WTC11 (cell line): ENCODE measurements around the gene CR2. TPM values are rescaled to one million over a fixed set of nuclear protein-coding genes. Genes with fewer than 3 reads are reported as not detected.

Experiments used
- ATAC-seq: fragments of 200-7000 bp; cut with Tn5 transposase; 2 replicates; pipeline ENCODE4 v1.10.0; 2021; ENCODE audit warnings: mild to moderate bottlenecking, moderate library complexity
- CTCF ChIA-PET: fragments of 300-600 bp; sonication (Branson Sonifier 250); formaldehyde crosslinking; loops from one replicate; lab custom pipeline; 2021; ENCODE audit warnings: antibody characterized with exemption; lab: Charles Lee
- POLR2A ChIA-PET: fragments of 350-600 bp; sonication (Branson Sonifier 250); formaldehyde crosslinking; loops from one replicate; lab custom pipeline; 2021; ENCODE audit warnings: antibody characterized with exemption; lab: Charles Lee
- DNase-seq: peaks from one replicate; pipeline ENCODE4 v3.0.0; 2021; ENCODE audit warnings: low spot score
- H3K27ac Mint-ChIP-seq: 2 replicates; pipeline ENCODE4 v1.8.0; 2021; ENCODE audit warnings: mixed read lengths
- H3K27me3 Mint-ChIP-seq: 2 replicates; pipeline ENCODE4 v1.8.0; 2021; ENCODE audit warnings: low read depth, mild to moderate bottlenecking, moderate library complexity, mixed read lengths
- H3K36me3 Mint-ChIP-seq: 2 replicates; pipeline ENCODE4 v1.8.0; 2021; ENCODE audit warnings: mixed read lengths
- H3K4me1 Mint-ChIP-seq: 2 replicates; pipeline ENCODE4 v1.8.0; 2022; ENCODE audit warnings: mixed read lengths
- H3K4me3 Mint-ChIP-seq: 2 replicates; pipeline ENCODE4 v1.8.0; 2021; ENCODE audit warnings: mild to moderate bottlenecking, moderate library complexity, mixed read lengths
- H3K9me3 Mint-ChIP-seq: 2 replicates; pipeline ENCODE4 v1.8.0; 2021; ENCODE audit warnings: mixed read lengths
- ATF6 ChIP-seq: sonication (generic); formaldehyde crosslinking; IDR thresholded peaks from 2 replicates; pipeline ENCODE4 v1.8.1; 2023; ENCODE audit warnings: mild to moderate bottlenecking, missing genetic modification reagents
- CBFB ChIP-seq: sonication (generic); formaldehyde crosslinking; IDR thresholded peaks from 2 replicates; pipeline ENCODE4 v1.8.1; 2022; ENCODE audit warnings: mild to moderate bottlenecking, low read depth, missing genetic modification reagents
- EMX1 ChIP-seq: fragments of 250-450 bp; sonication (Bioruptor Pico); IDR thresholded peaks from 2 replicates; pipeline ENCODE4 v1.8.0; 2021; ENCODE audit warnings: mild to moderate bottlenecking
- FOXJ3 ChIP-seq: sonication (generic); formaldehyde crosslinking; IDR thresholded peaks from 2 replicates; pipeline ENCODE4 v1.9.0; 2021; ENCODE audit warnings: missing genetic modification reagents, mild to moderate bottlenecking, borderline replicate concordance
- FOXK1 ChIP-seq: sonication (generic); formaldehyde crosslinking; IDR thresholded peaks from 2 replicates; pipeline ENCODE4 v1.8.0; 2022; ENCODE audit warnings: mild to moderate bottlenecking, moderate library complexity, missing genetic modification reagents
- FOXP1 ChIP-seq: sonication (generic); formaldehyde crosslinking; IDR thresholded peaks from 2 replicates; pipeline ENCODE4 v1.8.0; 2022; ENCODE audit warnings: missing genetic modification reagents, mild to moderate bottlenecking, moderate library complexity, borderline replicate concordance
- GRHL2 ChIP-seq: fragments of 250-450 bp; sonication (Bioruptor Pico); IDR thresholded peaks from 2 replicates; pipeline ENCODE4 v1.8.0; 2022; ENCODE audit warnings: mild to moderate bottlenecking, moderate library complexity; ENCODE audit not compliant: insufficient replicate concordance, severe bottlenecking
- GTF2I ChIP-seq: fragments of 250-450 bp; sonication (Bioruptor Pico); conservative IDR thresholded peaks from 2 replicates; pipeline ENCODE4 v1.4.0; 2021; ENCODE audit warnings: mild to moderate bottlenecking
- IRF1 ChIP-seq: sonication (generic); formaldehyde crosslinking; IDR thresholded peaks from 2 replicates; pipeline ENCODE4 v1.8.0; 2023; ENCODE audit warnings: missing genetic modification reagents
- IRF2 ChIP-seq: sonication (generic); formaldehyde crosslinking; IDR thresholded peaks from 2 replicates; pipeline ENCODE4 v1.8.0; 2022; ENCODE audit warnings: low read depth, missing genetic modification reagents, borderline replicate concordance
- JAZF1 ChIP-seq: fragments of 250-450 bp; sonication (Bioruptor Pico); IDR thresholded peaks from 2 replicates; pipeline ENCODE4 v1.9.0; 2021; ENCODE audit warnings: moderate library complexity, mild to moderate bottlenecking, inconsistent platforms
- NR2C2 ChIP-seq: sonication (generic); formaldehyde crosslinking; IDR thresholded peaks from 2 replicates; pipeline ENCODE4 v1.8.0; 2022; ENCODE audit warnings: mild to moderate bottlenecking, missing genetic modification reagents
- RORB ChIP-seq: fragments of 250-450 bp; sonication (Bioruptor Pico); IDR thresholded peaks from 2 replicates; pipeline ENCODE4 v1.9.0; 2021; ENCODE audit warnings: mild to moderate bottlenecking
- ZNF138 ChIP-seq: sonication (generic); formaldehyde crosslinking; conservative IDR thresholded peaks from 2 replicates; pipeline ENCODE4 v1.8.1; 2022; ENCODE audit warnings: mild to moderate bottlenecking, moderate library complexity, missing genetic modification reagents
- ZNF317 ChIP-seq: sonication (generic); formaldehyde crosslinking; IDR thresholded peaks from 2 replicates; pipeline ENCODE4 v1.8.1; 2023; ENCODE audit warnings: low read depth, mild to moderate bottlenecking, moderate library complexity, missing genetic modification reagents, borderline replicate concordance
- ZNF396 ChIP-seq: fragments of 250-450 bp; sonication (Bioruptor Pico); IDR thresholded peaks from 2 replicates; pipeline ENCODE4 v1.8.0; 2021; ENCODE audit warnings: mild to moderate bottlenecking, moderate library complexity, borderline replicate concordance
- ZNF671 ChIP-seq: fragments of 250-450 bp; sonication (Bioruptor Pico); IDR thresholded peaks from 2 replicates; pipeline ENCODE4 v1.8.0; 2021; ENCODE audit warnings: mild to moderate bottlenecking
- total RNA-seq: library from RNA; stranded (reverse); gene quantifications from 3 replicates; pipeline ENCODE4 v1.2.3, GENCODE V29; 2021
- TF ChIP-seq, protein P1 (sequence below): sonication (generic); formaldehyde crosslinking; IDR thresholded peaks from 2 replicates; pipeline ENCODE4 v1.8.1; 2022; ENCODE audit warnings: low read depth, mild to moderate bottlenecking, moderate library complexity, missing genetic modification reagents, borderline replicate concordance
- TF ChIP-seq, protein P2 (sequence below): sonication (generic); formaldehyde crosslinking; IDR thresholded peaks from 2 replicates; pipeline ENCODE4 v1.8.0; 2023; ENCODE audit warnings: mild to moderate bottlenecking, missing genetic modification reagents
- TF ChIP-seq, protein P3 (sequence below): sonication (generic); formaldehyde crosslinking; IDR thresholded peaks from 2 replicates; pipeline ENCODE4 v1.8.0; 2022; ENCODE audit warnings: missing genetic modification reagents

CR2 gene
- total RNA-seq, 1 experiment from 2014 or later, result 3.8 TPM

DNA sequence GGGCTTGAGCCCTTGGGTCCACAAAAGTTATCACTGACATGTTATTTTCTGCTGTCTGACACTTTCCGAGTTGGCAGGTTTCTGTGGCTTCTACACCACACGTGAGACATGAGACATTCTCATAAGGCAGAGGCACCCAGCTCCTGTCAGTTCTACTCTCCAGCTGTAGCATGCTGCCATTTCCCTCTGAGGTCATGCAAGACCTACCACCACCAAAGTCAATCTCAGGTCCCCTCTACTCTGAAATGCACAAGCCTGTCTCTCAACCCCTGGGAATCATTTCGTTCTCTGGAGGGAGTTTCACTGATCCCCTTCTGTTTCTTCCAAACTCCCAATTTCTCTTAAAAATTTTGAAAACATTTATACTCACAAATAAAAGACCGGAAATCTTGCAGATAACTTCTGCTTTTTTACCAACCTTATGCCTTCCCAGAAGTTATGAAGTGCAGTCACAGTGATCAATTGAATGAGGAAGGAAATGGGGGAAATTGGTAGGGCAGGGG, 39.5 kb upstream of the CR2 start:
- TF ChIP-seq CBFB (CRISPR knock-in tag) (no peak), ZNF396 (CRISPR knock-in tag) (no peak), FOXK1 (no peak), GTF2I (CRISPR knock-in tag) (no peak), ZNF138 (CRISPR knock-in tag) (no peak), ZNF317 (CRISPR knock-in tag) (no peak), GRHL2 (CRISPR knock-in tag) (no peak), FOXJ3 (CRISPR knock-in tag) (no peak), NR2C2 (no peak), EMX1 (no peak), RORB (no peak), FOXP1 (CRISPR knock-in tag) (no peak), JAZF1 (CRISPR knock-in tag) (no peak), ATF6 (no peak), IRF1 (CRISPR knock-in tag) (no peak), IRF2 (no peak), ZNF671 (CRISPR knock-in tag) (no peak)
- TF ChIP-seq, protein P1, sequence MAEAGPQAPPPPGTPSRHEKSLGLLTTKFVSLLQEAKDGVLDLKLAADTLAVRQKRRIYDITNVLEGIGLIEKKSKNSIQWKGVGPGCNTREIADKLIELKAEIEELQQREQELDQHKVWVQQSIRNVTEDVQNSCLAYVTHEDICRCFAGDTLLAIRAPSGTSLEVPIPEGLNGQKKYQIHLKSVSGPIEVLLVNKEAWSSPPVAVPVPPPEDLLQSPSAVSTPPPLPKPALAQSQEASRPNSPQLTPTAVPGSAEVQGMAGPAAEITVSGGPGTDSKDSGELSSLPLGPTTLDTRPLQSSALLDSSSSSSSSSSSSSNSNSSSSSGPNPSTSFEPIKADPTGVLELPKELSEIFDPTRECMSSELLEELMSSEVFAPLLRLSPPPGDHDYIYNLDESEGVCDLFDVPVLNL (CRISPR knock-in tag), result no peak
- TF ChIP-seq, protein P2, sequence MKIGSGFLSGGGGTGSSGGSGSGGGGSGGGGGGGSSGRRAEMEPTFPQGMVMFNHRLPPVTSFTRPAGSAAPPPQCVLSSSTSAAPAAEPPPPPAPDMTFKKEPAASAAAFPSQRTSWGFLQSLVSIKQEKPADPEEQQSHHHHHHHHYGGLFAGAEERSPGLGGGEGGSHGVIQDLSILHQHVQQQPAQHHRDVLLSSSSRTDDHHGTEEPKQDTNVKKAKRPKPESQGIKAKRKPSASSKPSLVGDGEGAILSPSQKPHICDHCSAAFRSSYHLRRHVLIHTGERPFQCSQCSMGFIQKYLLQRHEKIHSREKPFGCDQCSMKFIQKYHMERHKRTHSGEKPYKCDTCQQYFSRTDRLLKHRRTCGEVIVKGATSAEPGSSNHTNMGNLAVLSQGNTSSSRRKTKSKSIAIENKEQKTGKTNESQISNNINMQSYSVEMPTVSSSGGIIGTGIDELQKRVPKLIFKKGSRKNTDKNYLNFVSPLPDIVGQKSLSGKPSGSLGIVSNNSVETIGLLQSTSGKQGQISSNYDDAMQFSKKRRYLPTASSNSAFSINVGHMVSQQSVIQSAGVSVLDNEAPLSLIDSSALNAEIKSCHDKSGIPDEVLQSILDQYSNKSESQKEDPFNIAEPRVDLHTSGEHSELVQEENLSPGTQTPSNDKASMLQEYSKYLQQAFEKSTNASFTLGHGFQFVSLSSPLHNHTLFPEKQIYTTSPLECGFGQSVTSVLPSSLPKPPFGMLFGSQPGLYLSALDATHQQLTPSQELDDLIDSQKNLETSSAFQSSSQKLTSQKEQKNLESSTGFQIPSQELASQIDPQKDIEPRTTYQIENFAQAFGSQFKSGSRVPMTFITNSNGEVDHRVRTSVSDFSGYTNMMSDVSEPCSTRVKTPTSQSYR (CRISPR knock-in tag), result no peak
- TF ChIP-seq, protein P3, sequence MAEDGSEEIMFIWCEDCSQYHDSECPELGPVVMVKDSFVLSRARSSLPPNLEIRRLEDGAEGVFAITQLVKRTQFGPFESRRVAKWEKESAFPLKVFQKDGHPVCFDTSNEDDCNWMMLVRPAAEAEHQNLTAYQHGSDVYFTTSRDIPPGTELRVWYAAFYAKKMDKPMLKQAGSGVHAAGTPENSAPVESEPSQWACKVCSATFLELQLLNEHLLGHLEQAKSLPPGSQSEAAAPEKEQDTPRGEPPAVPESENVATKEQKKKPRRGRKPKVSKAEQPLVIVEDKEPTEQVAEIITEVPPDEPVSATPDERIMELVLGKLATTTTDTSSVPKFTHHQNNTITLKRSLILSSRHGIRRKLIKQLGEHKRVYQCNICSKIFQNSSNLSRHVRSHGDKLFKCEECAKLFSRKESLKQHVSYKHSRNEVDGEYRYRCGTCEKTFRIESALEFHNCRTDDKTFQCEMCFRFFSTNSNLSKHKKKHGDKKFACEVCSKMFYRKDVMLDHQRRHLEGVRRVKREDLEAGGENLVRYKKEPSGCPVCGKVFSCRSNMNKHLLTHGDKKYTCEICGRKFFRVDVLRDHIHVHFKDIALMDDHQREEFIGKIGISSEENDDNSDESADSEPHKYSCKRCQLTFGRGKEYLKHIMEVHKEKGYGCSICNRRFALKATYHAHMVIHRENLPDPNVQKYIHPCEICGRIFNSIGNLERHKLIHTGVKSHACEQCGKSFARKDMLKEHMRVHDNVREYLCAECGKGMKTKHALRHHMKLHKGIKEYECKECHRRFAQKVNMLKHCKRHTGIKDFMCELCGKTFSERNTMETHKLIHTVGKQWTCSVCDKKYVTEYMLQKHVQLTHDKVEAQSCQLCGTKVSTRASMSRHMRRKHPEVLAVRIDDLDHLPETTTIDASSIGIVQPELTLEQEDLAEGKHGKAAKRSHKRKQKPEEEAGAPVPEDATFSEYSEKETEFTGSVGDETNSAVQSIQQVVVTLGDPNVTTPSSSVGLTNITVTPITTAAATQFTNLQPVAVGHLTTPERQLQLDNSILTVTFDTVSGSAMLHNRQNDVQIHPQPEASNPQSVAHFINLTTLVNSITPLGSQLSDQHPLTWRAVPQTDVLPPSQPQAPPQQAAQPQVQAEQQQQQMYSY (CRISPR knock-in tag), result no peak
- ChIA-PET CTCF (interaction anchor here (1.2 kb wide), 1 partner anchor 10 kb away, joined by 9 read pairs; no protein-coding TSS in a partner anchor), POLR2A (no interaction called here)
- Mint-ChIP-seq H3K27ac (no peak overlapping the region), H3K27me3 (no peaks in the 10 kb centered on the region; the same call in 1 of the 2 replicates), H3K9me3 (no peaks in the 10 kb centered on the region; the same call in 1 of the 2 replicates), H3K36me3 (no peaks in the 10 kb centered on the region), H3K4me3 (no peak overlapping the region), H3K4me1 (peaks cover 3% of the 10 kb centered on the region)
- ATAC-seq (no peak), DNase-seq (no peak)
